NCI-H146 (cell line): ENCODE measurements around the gene PSMB2.

Experiments
- DNase-seq: peaks from one replicate; lab custom pipeline; 2025; lab: John Stamatoyannopoulos, UW

The PSMB2 gene

GRCh38 chr1:35556484-35557117, 84.7 kb downstream of the PSMB2 start:
- peak; percentile 54 for DNase-seq

- peak; percentile 86 for DNase-seq
Measured at GRCh38 chr1:35555601-35556477, 85.5 kb downstream of the PSMB2 start.

- DNase-seq: no peak
Measured at GRCh38 chr1:35555212-35555584, 86.1 kb downstream of the PSMB2 start.

- no peak for DNase-seq
Measured at GRCh38 chr1:35554266-35555211, 86.8 kb downstream of the PSMB2 start.

- DNase-seq: peak; percentile 32
Measured at GRCh38 chr1:35553851-35554250, 87.5 kb downstream of the PSMB2 start.
